Activated CD8-positive, alpha-beta memory T cell treated with anti-CD3 and anti-CD28 coated beads for 1 hour (primary cell): ENCODE data around the gene AQP11.

Experiments
- DNase-seq, 2 donors: peaks; one replicate each; pipeline ENCODE4 v3.0.0-alpha.2; 2020; ENCODE audit warnings: low read depth in 1 of 2; ENCODE audit errors: extremely low read depth in 1 of 2

AQP11 gene

GRCh38 chr11:77658213-77659013, 68.7 kb downstream of the AQP11 start:
- DNase-seq: no peak
